HAP-1 (cell line): ENCODE measurements around the gene HNRNPH3.

Experiments used
- DNase-seq, 2 experiments: peaks; one replicate each; pipeline ENCODE4 v3.0.0-alpha.2; 2016 to 2020; ENCODE audit warnings: low spot score in 2 of 2
- H3K27me3 ChIP-seq: fragments of 250-450 bp; sonication (Bioruptor Pico); 2 replicates; pipeline ENCODE4 v1.5.1; 2020; ENCODE audit warnings: low read depth, mild to moderate bottlenecking, moderate library complexity
- H3K36me3 ChIP-seq: fragments of 250-450 bp; sonication (Bioruptor Pico); replicated peaks from 2 replicates; pipeline ENCODE4 v1.5.1; 2020; ENCODE audit warnings: mild to moderate bottlenecking
- H3K4me1 ChIP-seq: fragments of 250-450 bp; sonication (Bioruptor Pico); 2 replicates; pipeline ENCODE4 v1.5.1; 2020; ENCODE audit warnings: mild to moderate bottlenecking
- H3K4me3 ChIP-seq: fragments of 250-450 bp; sonication (Bioruptor Pico); 2 replicates; pipeline ENCODE4 v1.5.1; 2020; ENCODE audit warnings: mild to moderate bottlenecking, moderate library complexity
- H3K9me3 ChIP-seq: fragments of 250-450 bp; sonication (Bioruptor Pico); 2 replicates; pipeline ENCODE4 v1.5.1; 2020; ENCODE audit warnings: mild to moderate bottlenecking, moderate library complexity
- in situ Hi-C: fragments of 300-500 bp; cut with MboI; formaldehyde crosslinking; loops from 3 replicates; pipeline ENCODE4 v1.14.3; 2020; ENCODE audit warnings: low sequenced_read_pairs, inconsistent platforms, mixed read lengths

Gene HNRNPH3

GRCh38 chr10:68336754-68337351 lies 5.0 kb downstream of the HNRNPH3 start:
- Histone ChIP-seq H3K4me1 (peaks cover 12% of the 10 kb centered on the region), H3K36me3 (peaks cover 71% of the 10 kb centered on the region), H3K27me3 (no peaks in the 10 kb centered on the region), H3K9me3 (no peaks in the 10 kb centered on the region), H3K4me3 (no peak overlapping the region)
- DNase-seq: no peak
- in situ Hi-C loops: no loop called here

- Histone ChIP-seq H3K4me1 (peaks cover 11% of the 10 kb centered on the region), H3K9me3 (no peaks in the 10 kb centered on the region), H3K36me3 (peaks cover 89% of the 10 kb centered on the region), H3K27me3 (no peaks in the 10 kb centered on the region), H3K4me3 (no peak overlapping the region)
- in situ Hi-C loops: no loop called here
- no peak for DNase-seq
These were observed 8.7 kb downstream of the HNRNPH3 start for GRCh38 chr10:68340358-68341080.

GRCh38 chr10:68342909-68343516 lies 11.1 kb downstream of the HNRNPH3 start:
- in situ Hi-C loops: no loop called here
- no peak for DNase-seq
- Histone ChIP-seq H3K9me3 (no peaks in the 10 kb centered on the region), H3K27me3 (no peaks in the 10 kb centered on the region), H3K4me1 (0 out of 2 replicates have a peak, but pooled peaks cover 2% of the 10 kb centered on the region), H3K4me3 (no peak overlapping the region), H3K36me3 (peaks cover 74% of the 10 kb centered on the region)

GRCh38 chr10:68345621-68346020 lies 13.8 kb downstream of the HNRNPH3 start:
- no peak for DNase-seq

GRCh38 chr10:68346774-68347173 lies 14.9 kb downstream of the HNRNPH3 start:
- no peak for DNase-seq
- in situ Hi-C loops: no loop called here
- H3K36me3 ChIP-seq: peaks cover 49% of the 10 kb centered on the region

More at GRCh38 chr10:68345621-68346020, 13.8 kb downstream of the HNRNPH3 start:
- in situ Hi-C loops: no loop called here
- Histone ChIP-seq H3K4me3 (no peak overlapping the region), H3K9me3 (no peaks in the 10 kb centered on the region), H3K36me3 (peaks cover 57% of the 10 kb centered on the region), H3K4me1 (0 out of 2 replicates have a peak, but pooled peaks cover 2% of the 10 kb centered on the region), H3K27me3 (no peaks in the 10 kb centered on the region)

GRCh38 chr10:68348265-68348741 lies 16.4 kb downstream of the HNRNPH3 start:
- peak; percentile 61 to 62 for DNase-seq
- H3K4me3 ChIP-seq: no peak overlapping the region
- in situ Hi-C loops: no loop called here
- peaks cover 34% of the 10 kb centered on the region for H3K36me3 ChIP-seq
- H3K27me3 ChIP-seq: no peaks in the 10 kb centered on the region
- H3K4me1 ChIP-seq: no peaks in the 10 kb centered on the region
- H3K9me3 ChIP-seq: no peaks in the 10 kb centered on the region

More at GRCh38 chr10:68346774-68347173, 14.9 kb downstream of the HNRNPH3 start:
- Histone ChIP-seq H3K4me1 (0 out of 2 replicates have a peak, but pooled peaks cover 2% of the 10 kb centered on the region), H3K9me3 (no peaks in the 10 kb centered on the region), H3K4me3 (no peak overlapping the region), H3K27me3 (no peaks in the 10 kb centered on the region)

GRCh38 chr10:68353537-68353936 lies 21.7 kb downstream of the HNRNPH3 start:
- in situ Hi-C loops: no loop called here
- Histone ChIP-seq H3K9me3 (no peaks in the 10 kb centered on the region), H3K4me1 (no peaks in the 10 kb centered on the region), H3K27me3 (no peaks in the 10 kb centered on the region), H3K4me3 (no peak overlapping the region), H3K36me3 (peaks cover 27% of the 10 kb centered on the region)
- DNase-seq: no peak

- H3K36me3 ChIP-seq: peaks cover 22% of the 10 kb centered on the region
- in situ Hi-C loops: no loop called here
These were observed 27.3 kb downstream of the HNRNPH3 start for GRCh38 chr10:68359189-68359588.

GRCh38 chr10:68362590-68362989 lies 30.7 kb downstream of the HNRNPH3 start:
- in situ Hi-C loops: no loop called here
- Histone ChIP-seq H3K4me3 (no peak overlapping the region), H3K4me1 (no peaks in the 10 kb centered on the region; the same call in none of the 2 replicates), H3K27me3 (no peaks in the 10 kb centered on the region), H3K36me3 (peaks cover 15% of the 10 kb centered on the region), H3K9me3 (no peaks in the 10 kb centered on the region)
- no peak for DNase-seq

More at GRCh38 chr10:68359189-68359588, 27.3 kb downstream of the HNRNPH3 start:
- no peak for DNase-seq
- Histone ChIP-seq H3K9me3 (no peaks in the 10 kb centered on the region), H3K4me1 (no peaks in the 10 kb centered on the region; the same call in none of the 2 replicates), H3K4me3 (no peak overlapping the region), H3K27me3 (no peaks in the 10 kb centered on the region)

GRCh38 chr10:68364101-68364886 lies 32.4 kb downstream of the HNRNPH3 start:
- DNase-seq: no peak
- Histone ChIP-seq H3K4me3 (no peak overlapping the region), H3K27me3 (no peaks in the 10 kb centered on the region), H3K4me1 (no peaks in the 10 kb centered on the region; the same call in none of the 2 replicates), H3K36me3 (peaks cover 14% of the 10 kb centered on the region), H3K9me3 (no peaks in the 10 kb centered on the region)
- in situ Hi-C loops: no loop called here

- peaks cover 14% of the 10 kb centered on the region for H3K36me3 ChIP-seq
- H3K27me3 ChIP-seq: no peaks in the 10 kb centered on the region
- in situ Hi-C loops: no loop called here
- DNase-seq: no peak
- no peaks in the 10 kb centered on the region; the same call in none of the 2 replicates for H3K4me1 ChIP-seq
- no peak overlapping the region for H3K4me3 ChIP-seq
- H3K9me3 ChIP-seq: no peaks in the 10 kb centered on the region
These were observed 33.7 kb downstream of the HNRNPH3 start for GRCh38 chr10:68365611-68366010.

GRCh38 chr10:68366600-68366999 lies 34.7 kb downstream of the HNRNPH3 start:
- no peaks in the 10 kb centered on the region for H3K27me3 ChIP-seq
- in situ Hi-C loops: no loop called here
- peaks cover 14% of the 10 kb centered on the region for H3K36me3 ChIP-seq

GRCh38 chr10:68367121-68367520 lies 35.3 kb downstream of the HNRNPH3 start:
- Histone ChIP-seq H3K36me3 (peaks cover 14% of the 10 kb centered on the region), H3K4me3 (no peak overlapping the region), H3K27me3 (no peaks in the 10 kb centered on the region), H3K9me3 (no peaks in the 10 kb centered on the region), H3K4me1 (no peaks in the 10 kb centered on the region; the same call in none of the 2 replicates)
- in situ Hi-C loops: no loop called here
- no peak for DNase-seq

More at GRCh38 chr10:68366600-68366999, 34.7 kb downstream of the HNRNPH3 start:
- H3K4me3 ChIP-seq: no peak overlapping the region
- no peaks in the 10 kb centered on the region; the same call in none of the 2 replicates for H3K4me1 ChIP-seq
- no peak for DNase-seq
- H3K9me3 ChIP-seq: no peaks in the 10 kb centered on the region
